ENCODE data around the gene HOOK2.
"Not testable (repeated sequence)": the region's sequence is repeated elsewhere in the genome, so short reads cannot be mapped to it uniquely, and the experiment has no call there.

The HOOK2 gene, protein sequence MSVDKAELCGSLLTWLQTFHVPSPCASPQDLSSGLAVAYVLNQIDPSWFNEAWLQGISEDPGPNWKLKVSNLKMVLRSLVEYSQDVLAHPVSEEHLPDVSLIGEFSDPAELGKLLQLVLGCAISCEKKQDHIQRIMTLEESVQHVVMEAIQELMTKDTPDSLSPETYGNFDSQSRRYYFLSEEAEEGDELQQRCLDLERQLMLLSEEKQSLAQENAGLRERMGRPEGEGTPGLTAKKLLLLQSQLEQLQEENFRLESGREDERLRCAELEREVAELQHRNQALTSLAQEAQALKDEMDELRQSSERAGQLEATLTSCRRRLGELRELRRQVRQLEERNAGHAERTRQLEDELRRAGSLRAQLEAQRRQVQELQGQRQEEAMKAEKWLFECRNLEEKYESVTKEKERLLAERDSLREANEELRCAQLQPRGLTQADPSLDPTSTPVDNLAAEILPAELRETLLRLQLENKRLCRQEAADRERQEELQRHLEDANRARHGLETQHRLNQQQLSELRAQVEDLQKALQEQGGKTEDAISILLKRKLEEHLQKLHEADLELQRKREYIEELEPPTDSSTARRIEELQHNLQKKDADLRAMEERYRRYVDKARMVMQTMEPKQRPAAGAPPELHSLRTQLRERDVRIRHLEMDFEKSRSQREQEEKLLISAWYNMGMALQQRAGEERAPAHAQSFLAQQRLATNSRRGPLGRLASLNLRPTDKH

DNA sequence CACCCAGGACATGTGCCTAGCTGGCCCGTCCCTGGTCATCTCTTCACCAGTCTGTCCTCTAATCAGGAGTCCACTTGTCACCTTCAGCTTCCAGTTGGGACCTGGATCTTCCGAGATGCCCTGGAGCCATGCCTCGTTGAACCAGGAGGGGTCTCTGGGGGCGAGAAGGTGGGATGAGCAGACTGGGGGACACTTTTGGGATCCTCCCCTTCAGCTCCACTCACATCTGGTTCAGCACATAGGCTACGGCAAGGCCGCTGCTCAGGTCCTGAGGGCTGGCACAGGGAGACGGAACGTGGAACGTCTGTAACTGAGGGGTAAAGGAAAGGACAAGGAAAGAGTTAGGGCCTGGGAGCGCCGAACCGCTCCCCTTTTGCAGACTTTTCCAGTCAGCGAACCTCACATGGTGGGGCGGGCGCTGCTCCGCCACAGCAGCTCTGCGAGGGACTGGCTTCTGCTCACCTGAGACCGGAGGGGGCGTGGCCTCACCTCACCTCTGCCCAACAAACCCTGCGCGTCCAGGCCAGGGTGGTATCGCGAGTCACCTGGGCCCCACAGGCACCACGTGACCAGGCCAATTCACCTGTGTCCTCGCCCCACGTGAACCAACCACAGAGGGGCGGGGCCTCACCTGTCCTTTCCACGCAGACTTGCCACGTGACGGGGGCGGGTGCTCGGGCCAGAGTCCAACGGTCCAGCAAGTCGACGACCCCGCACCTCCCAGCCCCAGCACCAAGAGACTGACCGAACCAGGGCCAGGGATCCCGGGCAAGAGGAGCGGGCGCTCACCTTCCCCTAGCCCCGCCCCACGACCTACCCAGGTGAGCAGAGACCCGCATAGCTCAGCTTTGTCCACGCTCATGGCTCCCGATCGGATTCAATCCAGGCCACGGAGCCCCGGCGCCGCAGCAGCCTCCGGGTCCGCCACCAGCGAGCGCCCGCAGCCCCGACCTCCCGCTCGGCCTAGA is at the start of gene HOOK2:
TSS of gene HOOK2 (minus strand) at position 965 of the 968 bp plus-strand sequence. CDS start at position 862, 103 bp downstream.
- peak; percentile 33 for DNase-seq (ENCODE audit: low read depth)
- peak within 1 kb of the TSS; percentile 66 for H3K4me3 ChIP-seq (ENCODE audit: low read depth, low read length)
- TF ChIP-seq, protein P1, sequence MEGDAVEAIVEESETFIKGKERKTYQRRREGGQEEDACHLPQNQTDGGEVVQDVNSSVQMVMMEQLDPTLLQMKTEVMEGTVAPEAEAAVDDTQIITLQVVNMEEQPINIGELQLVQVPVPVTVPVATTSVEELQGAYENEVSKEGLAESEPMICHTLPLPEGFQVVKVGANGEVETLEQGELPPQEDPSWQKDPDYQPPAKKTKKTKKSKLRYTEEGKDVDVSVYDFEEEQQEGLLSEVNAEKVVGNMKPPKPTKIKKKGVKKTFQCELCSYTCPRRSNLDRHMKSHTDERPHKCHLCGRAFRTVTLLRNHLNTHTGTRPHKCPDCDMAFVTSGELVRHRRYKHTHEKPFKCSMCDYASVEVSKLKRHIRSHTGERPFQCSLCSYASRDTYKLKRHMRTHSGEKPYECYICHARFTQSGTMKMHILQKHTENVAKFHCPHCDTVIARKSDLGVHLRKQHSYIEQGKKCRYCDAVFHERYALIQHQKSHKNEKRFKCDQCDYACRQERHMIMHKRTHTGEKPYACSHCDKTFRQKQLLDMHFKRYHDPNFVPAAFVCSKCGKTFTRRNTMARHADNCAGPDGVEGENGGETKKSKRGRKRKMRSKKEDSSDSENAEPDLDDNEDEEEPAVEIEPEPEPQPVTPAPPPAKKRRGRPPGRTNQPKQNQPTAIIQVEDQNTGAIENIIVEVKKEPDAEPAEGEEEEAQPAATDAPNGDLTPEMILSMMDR (IDR thresholded peaks at IDR 0.05; ENCODE audit: insufficient read depth, low read depth, low read length, missing control alignments), result no peak

DNA sequence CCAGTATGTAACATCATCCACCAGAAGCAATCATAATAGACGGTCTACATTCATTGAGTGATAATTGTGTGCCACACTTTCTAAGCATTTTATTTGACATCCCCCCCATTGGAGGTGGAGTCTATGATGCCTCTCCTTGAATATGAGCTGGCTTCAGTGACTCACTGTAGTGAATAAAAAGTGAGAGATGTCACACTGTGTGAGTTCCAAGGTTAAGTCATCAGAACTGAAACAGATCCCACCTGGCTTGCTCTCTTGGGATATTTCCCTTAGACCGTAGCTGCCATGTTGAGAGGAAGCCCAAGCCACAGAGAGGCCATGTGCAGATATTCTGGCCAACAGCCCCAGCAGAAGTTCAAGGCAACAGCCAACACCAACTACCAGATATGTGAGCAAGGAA is 46.4 kb upstream of the HOOK2 start:
- H3K4me3 ChIP-seq (ENCODE audit: low read depth, low read length), result no peak overlapping the region
- no peak for DNase-seq (ENCODE audit: low read depth)
- TF ChIP-seq, protein P1 (IDR thresholded peaks at IDR 0.05; ENCODE audit: insufficient read depth, low read depth, low read length, missing control alignments), result no peak

DNA sequence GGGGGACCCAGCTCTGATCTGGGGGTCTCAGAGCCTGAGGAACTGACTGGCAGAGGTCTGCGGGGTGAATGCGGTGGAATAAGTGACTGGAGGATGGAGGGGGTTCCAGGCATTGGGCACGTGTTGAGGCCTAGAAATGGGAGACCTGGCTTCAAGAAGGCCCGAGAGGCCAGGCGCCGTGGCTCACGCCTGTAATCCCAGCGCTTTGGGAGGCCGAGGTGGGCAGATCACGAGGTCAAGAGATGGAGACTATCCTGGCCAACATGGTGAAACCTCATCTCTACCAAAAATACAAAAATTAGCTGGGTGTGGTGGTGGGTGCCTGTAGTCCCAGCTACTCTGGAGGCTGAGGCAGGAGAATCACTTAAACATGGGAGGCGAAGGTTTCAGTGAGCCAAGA is 42.5 kb upstream of the HOOK2 start:
- DNase-seq (ENCODE audit: low read depth); H3K4me3 ChIP-seq (ENCODE audit: low read depth, low read length): not testable (repeated sequence)

DNA sequence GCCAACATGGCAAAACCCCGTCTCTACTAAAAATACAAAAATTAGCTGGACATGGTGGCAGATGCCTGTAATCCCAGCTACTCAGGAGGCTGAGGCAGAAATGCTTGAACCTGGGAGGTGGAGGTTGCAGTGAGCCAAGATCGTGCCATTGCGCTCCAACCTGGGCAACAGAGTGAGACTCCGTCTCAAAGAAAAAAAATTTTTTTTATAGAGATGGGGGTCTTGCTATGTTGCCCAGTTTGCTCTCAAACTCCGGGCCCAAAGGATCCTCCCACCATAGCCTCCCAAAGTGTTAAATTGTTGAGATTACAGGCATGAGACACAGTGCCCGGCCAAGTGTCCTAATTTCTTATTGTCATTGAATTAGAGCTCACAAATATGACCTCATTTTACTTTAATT is 41.8 kb upstream of the HOOK2 start:
- H3K4me3 ChIP-seq (ENCODE audit: low read depth, low read length); DNase-seq (ENCODE audit: low read depth): not testable (repeated sequence)

DNA sequence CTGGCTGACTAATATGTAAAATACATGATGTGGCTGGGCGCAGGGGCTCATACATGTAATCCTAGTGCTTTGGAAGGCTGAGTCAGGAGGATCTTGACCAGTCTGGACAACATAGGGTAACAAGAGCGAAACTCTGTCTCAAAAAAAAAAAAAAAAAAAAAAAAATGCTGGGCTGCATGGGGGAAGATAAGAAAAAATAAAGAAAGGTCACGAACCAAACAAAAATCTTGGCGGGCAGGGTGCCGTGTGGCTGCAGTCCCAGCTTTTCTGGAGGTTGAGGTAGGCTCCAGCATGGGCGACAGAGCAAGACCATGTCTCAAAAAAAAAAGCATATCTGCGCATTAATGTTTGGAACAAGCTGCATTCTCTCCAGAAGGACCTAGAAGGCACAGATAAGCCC is 39.7 kb upstream of the HOOK2 start:
- H3K4me3 ChIP-seq (ENCODE audit: low read depth, low read length), result no peak overlapping the region
- no peak for DNase-seq (ENCODE audit: low read depth)
- TF ChIP-seq, protein P1 (IDR thresholded peaks at IDR 0.05; ENCODE audit: insufficient read depth, low read depth, low read length, missing control alignments), result no peak

DNA sequence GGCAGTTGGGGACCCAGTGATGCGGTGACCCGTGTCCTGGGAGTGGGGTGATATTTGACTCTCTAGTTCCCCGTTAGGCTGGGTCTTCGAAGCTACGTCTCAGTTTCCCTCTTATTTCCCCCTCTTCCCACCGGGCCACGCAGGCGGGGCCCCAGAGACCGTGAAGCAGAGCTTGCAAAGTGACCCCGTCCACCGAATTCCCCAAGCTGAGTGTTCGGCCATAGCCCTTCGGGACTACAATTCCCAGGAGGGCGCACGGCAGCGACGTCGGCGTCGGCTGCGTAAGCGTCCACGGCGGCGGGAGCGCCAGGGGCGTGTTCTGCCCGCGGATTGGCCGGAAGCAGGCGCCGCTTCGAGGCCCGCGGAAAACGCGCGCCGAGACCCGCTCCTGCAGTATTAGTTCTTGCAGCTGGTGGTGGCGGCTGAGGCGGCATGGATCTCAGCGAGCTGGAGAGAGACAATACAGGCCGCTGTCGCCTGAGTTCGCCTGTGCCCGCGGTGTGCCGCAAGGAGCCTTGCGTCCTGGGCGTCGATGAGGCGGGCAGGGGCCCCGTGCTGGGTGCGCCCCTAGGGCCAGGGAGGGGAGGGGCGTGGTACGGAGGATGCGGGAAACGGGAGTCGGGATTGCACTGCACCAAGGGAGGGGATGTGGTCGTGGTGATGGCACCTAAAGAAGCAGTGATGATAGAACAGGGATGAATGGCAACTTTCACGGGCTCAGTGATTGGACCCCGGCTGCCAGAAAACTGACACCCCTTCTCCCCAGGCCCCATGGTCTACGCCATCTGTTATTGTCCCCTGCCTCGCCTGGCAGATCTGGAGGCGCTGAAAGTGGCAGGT is 31.1 kb upstream of the HOOK2 start, which contains the start of gene RNASEH2A:
TSS of gene RNASEH2A (plus strand) at position 343 of the 840 bp plus-strand sequence. CDS start at position 433, 90 bp downstream.
- DNase-seq (ENCODE audit: low read depth), result peak; percentile 96
- H3K4me3 ChIP-seq (ENCODE audit: low read depth, low read length), result peak within 1 kb of the TSS; percentile 88

More for the DNA sequence above, 31.1 kb upstream of the HOOK2 start, which contains the start of gene RNASEH2A:
- TF ChIP-seq, protein P1 (IDR thresholded peaks at IDR 0.05; ENCODE audit: insufficient read depth, low read depth, low read length, missing control alignments), result peak; percentile 0

All from GM12865 (cell line).